NCI-H1417 (cell line): ENCODE measurements around the gene EIF3D.
"Not testable (repeated sequence)": the region's sequence is repeated elsewhere in the genome, so short reads cannot be mapped to it uniquely, and the experiment has no call there.

ENCODE experiments used
- DNase-seq, 3 experiments: peaks; one replicate each; lab custom pipeline; 2025; lab: John Stamatoyannopoulos, UW

EIF3D gene

GRCh38 chr22:36550701-36551495 is 21.9 kb upstream of the EIF3D start:
- DNase-seq: peak in 2 of 3 experiments; percentile 2 to 30

- no peak for DNase-seq
These were observed 20.1 kb upstream of the EIF3D start for GRCh38 chr22:36549033-36549432.

GRCh38 chr22:36548606-36549005 is 19.6 kb upstream of the EIF3D start:
- no peak for DNase-seq

GRCh38 chr22:36546932-36547331 is 18.0 kb upstream of the EIF3D start:
- no peak for DNase-seq

- DNase-seq: peak; percentile 5 to 68 (median 29)
These were observed 17.3 kb upstream of the EIF3D start for GRCh38 chr22:36546092-36546804.

GRCh38 chr22:36544107-36544620 is 15.2 kb upstream of the EIF3D start:
- no peak for DNase-seq

- DNase-seq: no peak
These were observed 13.0 kb upstream of the EIF3D start for GRCh38 chr22:36541831-36542411.

- DNase-seq: no peak
These were observed 12.1 kb upstream of the EIF3D start for GRCh38 chr22:36540867-36541642.

GRCh38 chr22:36538529-36538928 is 9.6 kb upstream of the EIF3D start:
- no peak for DNase-seq

- DNase-seq: peak; percentile 42 to 80 (median 80)
These were observed 7.8 kb upstream of the EIF3D start for GRCh38 chr22:36536717-36537116.

GRCh38 chr22:36533320-36533719 is 4.4 kb upstream of the EIF3D start:
- not testable (repeated sequence) for DNase-seq

GRCh38 chr22:36532466-36532865 is 3.5 kb upstream of the EIF3D start:
- no peak for DNase-seq

- no peak for DNase-seq
These were observed 625 bp downstream of the EIF3D start for GRCh38 chr22:36528341-36528740.

- DNase-seq: no peak
These were observed 6.3 kb downstream of the EIF3D start for GRCh38 chr22:36522662-36523061.

- no peak for DNase-seq
These were observed 8.5 kb downstream of the EIF3D start for GRCh38 chr22:36520423-36520822.

- DNase-seq: not testable (repeated sequence)
These were observed 9.1 kb downstream of the EIF3D start for GRCh38 chr22:36519906-36520305.

- no peak for DNase-seq
These were observed 14.2 kb downstream of the EIF3D start for GRCh38 chr22:36514766-36515165.

- no peak for DNase-seq
These were observed 16.0 kb downstream of the EIF3D start for GRCh38 chr22:36512991-36513390.

GRCh38 chr22:36512333-36512732 is 16.6 kb downstream of the EIF3D start:
- DNase-seq: no peak

GRCh38 chr22:36510966-36511881 is 17.7 kb downstream of the EIF3D start:
- peak; percentile 14 to 42 (median 34) for DNase-seq

- DNase-seq: peak; percentile 14 to 79 (median 31)
These were observed 18.6 kb downstream of the EIF3D start for GRCh38 chr22:36510384-36510783.
